ENCODE measurements around the gene JPT2. TPM values are rescaled to one million over a fixed set of nuclear protein-coding genes. Genes with fewer than 3 reads are reported as not detected.

The JPT2 gene, protein sequence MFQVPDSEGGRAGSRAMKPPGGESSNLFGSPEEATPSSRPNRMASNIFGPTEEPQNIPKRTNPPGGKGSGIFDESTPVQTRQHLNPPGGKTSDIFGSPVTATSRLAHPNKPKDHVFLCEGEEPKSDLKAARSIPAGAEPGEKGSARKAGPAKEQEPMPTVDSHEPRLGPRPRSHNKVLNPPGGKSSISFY
- total RNA-seq (37.3 TPM), polyA plus RNA-seq (30.7 TPM)

DNA sequence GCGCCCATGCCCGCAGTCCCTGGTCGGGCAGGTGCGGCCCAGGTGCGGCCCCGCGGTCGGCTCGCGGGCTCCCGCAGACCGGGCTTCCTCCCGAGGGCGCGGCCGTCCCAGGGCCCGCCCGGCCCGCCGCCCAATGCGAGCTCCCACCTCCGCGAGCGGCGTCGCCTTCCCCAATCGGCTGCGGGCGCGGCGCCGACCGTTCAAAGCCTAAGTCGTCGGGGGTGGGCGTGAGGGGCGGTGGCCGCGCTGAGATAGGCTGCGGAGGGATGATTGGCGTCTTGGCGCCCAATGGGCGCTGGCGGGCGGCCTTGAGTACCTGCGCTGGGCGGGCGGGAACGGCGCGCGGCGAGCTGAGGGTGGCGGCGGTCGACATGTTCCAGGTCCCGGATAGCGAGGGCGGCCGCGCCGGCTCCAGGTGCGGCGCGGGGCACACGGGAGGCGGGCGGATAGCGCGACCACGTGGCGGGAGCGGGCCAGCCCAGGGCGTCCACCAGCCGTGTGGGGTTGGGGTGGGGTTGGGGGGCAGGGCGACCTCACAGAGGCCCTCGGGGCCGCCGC is at the start of gene JPT2:
Gene JPT2, plus strand, starts transcription at position 338 of the 558 bp plus-strand sequence. Its CDS starts 34 bp downstream, at position 372.
- H3K4me1 ChIP-seq (ENCODE audit: insufficient read depth) = peaks cover 1% of the 10 kb centered on the region
- DNase-seq (ENCODE audit: extremely low spot score) = peak; percentile 84
- no peaks in the 10 kb centered on the region for H3K36me3 ChIP-seq (ENCODE audit: insufficient read depth)
- 1% methylated on average over 79 of the region's 79 CpGs for WGBS
- H3K27ac ChIP-seq (ENCODE audit: low read depth) = peak within 1 kb of the TSS; percentile 67
- peak within 1 kb of the TSS; percentile 79 for H3K4me3 ChIP-seq (ENCODE audit: low read depth, low read length)

DNA sequence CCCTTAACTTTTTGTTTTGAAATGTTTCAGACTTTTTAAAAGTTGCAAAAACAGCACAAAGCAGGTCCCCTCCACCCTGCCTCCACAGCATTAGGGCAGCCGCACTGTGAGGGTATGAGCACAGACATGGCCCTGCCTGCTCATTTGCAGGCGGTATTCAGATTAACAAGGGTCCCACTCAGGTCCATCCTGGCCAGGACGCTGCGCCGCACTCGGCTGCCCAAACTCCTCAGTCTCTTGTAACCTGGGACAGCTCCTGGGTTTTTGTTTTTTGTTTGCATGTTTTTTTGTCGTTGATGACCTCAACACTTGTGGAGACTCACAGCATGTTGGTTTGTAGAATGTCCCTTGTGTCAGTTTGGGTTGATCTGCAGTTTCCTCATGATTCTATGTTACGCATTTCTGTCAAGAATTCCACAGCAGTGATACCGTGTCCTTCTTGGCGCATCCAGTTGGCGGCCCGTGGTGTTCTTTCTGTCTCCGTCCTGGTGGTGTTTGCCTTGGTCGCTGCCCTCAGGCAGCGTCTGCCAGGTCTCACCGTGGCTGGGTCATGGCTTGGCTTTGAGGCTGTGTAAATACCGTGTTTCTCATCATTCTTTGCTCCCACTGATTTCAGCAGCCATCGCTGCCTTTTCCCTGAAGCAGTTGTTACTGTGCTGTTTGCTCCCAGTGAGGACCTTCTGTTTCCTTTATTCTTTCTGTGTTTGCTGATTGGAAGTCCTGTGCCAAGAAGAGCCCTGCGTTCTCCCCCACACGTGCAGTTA is 47.4 kb upstream of the JPT2 start:
- no peaks in the 10 kb centered on the region for H3K36me3 ChIP-seq (ENCODE audit: insufficient read depth)
- no peak overlapping the region for H3K27ac ChIP-seq (ENCODE audit: low read depth)
- no peak for DNase-seq (ENCODE audit: extremely low spot score)
- H3K4me1 ChIP-seq (ENCODE audit: insufficient read depth) = no peaks in the 10 kb centered on the region
- 91% methylated on average over 20 of the region's 20 CpGs for WGBS
- H3K4me3 ChIP-seq (ENCODE audit: low read depth, low read length) = no peak overlapping the region

DNA sequence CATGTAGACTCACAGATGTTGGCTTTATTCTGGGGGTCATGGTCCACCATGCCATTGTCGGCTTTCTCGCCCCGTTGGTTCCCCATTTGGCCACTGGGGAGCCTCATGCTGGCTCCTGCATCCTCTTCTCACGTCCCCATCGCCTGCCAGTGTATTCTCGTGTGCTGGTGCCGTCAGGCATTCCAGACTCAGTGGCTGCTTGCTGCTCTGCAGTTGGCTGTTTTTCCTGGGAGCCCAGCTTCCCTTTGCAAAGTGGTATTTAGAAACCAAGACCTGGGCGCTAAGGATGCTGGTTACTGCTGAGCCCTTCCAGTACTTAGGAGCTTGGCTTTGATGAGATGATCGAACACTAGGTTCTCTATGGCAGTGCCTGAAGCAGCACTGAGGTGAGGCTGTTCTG is 46.8 kb upstream of the JPT2 start:
- DNase-seq (ENCODE audit: extremely low spot score) = no peak
- Histone ChIP-seq H3K4me1 (ENCODE audit: insufficient read depth) (no peaks in the 10 kb centered on the region), H3K27ac (ENCODE audit: low read depth) (no peak overlapping the region), H3K36me3 (ENCODE audit: insufficient read depth) (no peaks in the 10 kb centered on the region), H3K4me3 (ENCODE audit: low read depth, low read length) (no peak overlapping the region)
- 87% methylated on average over 9 of the region's 9 CpGs for WGBS

DNA sequence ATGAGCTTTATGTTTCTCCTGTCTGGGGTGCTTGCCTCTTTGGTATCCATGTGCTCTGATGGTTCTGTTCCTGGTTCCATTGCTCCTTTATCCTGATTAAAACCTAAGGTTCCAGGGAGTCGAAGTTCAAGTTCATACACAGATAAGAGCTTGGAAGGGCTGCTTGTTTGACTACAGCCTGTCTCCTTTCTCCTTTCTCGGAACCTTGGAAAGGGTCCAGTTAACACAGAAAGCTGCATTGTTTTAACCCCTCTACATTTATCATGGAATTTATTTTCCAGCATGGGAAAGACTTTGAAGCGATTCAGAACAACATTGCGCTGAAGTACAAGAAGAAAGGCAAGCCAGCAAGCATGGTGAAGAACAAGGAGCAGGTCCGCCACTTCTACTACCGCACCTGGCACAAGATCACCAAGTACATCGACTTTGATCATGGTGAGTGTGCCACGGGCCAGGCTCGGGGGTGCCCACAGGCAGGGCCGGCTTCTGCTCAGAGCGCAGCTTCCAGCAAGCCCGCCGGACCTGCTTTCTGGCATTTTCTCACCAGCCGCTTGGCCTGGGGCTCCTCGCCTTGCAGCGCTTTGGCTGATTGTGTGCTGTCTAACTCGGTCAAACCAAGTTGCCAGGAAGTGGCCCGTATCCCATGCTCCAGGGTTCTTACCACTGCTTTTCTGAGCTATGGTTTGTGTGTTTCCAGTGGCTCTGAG is 46.0 kb upstream of the JPT2 start:
- H3K27ac ChIP-seq (ENCODE audit: low read depth) = no peak overlapping the region
- H3K4me1 ChIP-seq (ENCODE audit: insufficient read depth) = no peaks in the 10 kb centered on the region
- no peaks in the 10 kb centered on the region for H3K36me3 ChIP-seq (ENCODE audit: insufficient read depth)
- H3K4me3 ChIP-seq (ENCODE audit: low read depth, low read length) = no peak overlapping the region
- 87% methylated on average over 18 of the region's 18 CpGs for WGBS
- DNase-seq (ENCODE audit: extremely low spot score) = no peak

DNA sequence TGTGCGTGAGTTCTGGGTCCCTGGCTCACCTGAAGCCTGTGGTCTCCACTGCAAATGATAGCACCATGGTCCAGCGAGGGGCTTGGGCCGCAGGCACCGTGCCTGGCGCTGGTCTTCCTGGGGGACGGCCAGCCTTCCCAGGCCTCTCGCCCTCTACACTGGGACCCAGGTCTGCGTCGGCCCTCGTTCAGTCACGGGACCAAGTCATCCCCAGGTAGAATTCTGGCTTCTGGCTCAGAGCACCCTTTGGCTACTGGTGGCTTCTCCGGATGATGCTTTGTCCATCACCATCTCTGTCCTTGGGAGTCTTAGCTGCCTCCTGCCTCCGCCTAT is 45.5 kb upstream of the JPT2 start:
- no peaks in the 10 kb centered on the region for H3K36me3 ChIP-seq (ENCODE audit: insufficient read depth)
- 97% methylated on average over 13 of the region's 13 CpGs for WGBS
- no peak overlapping the region for H3K4me3 ChIP-seq (ENCODE audit: low read depth, low read length)
- H3K4me1 ChIP-seq (ENCODE audit: insufficient read depth) = no peaks in the 10 kb centered on the region
- H3K27ac ChIP-seq (ENCODE audit: low read depth) = no peak overlapping the region
- DNase-seq (ENCODE audit: extremely low spot score) = no peak

DNA sequence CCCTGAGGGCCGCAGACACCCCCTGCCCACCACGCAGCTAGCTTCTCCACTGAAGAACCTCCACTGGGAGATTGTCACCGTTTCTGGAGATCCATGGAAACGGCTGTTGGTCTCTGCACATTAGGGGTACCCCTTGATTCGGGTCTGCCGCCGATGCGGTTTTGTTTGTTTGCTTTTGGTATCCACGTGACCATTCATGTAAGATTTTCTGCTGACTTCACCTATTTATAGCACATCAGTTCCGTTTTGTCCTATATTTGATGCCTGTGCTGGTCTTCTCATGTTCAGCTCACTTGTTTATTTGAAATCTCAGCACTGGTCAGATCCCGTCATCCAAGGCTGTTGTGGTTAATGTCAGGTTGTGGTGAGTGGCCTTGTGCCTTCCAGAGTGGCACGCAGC is 44.8 kb upstream of the JPT2 start:
- H3K36me3 ChIP-seq (ENCODE audit: insufficient read depth) = no peaks in the 10 kb centered on the region
- no peak for DNase-seq (ENCODE audit: extremely low spot score)
- no peak overlapping the region for H3K4me3 ChIP-seq (ENCODE audit: low read depth, low read length)
- WGBS = 92% methylated on average over 12 of the region's 12 CpGs
- no peak overlapping the region for H3K27ac ChIP-seq (ENCODE audit: low read depth)
- H3K4me1 ChIP-seq (ENCODE audit: insufficient read depth) = no peaks in the 10 kb centered on the region

DNA sequence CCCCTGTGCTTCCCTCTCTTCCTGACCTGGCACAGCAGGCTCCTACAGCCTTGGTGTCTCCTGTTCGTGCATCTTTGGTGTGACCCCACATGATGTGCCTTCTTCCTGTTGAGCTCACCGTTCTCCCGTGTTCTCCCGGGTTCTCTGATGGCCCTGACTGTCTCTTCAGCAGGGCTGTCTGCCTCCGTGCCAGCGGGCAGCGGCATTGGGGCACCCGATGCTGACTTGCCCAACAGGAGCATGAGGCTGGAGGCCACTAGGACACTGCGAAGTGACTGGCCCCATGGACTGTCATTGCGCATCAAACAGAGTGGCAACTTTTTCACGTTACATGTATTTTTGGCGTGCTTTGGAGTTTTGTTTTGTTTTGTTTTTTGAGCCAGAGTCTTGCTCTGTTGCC is 43.5 kb upstream of the JPT2 start:
- no peak for DNase-seq (ENCODE audit: extremely low spot score)
- H3K4me1 ChIP-seq (ENCODE audit: insufficient read depth) = no peaks in the 10 kb centered on the region
- H3K27ac ChIP-seq (ENCODE audit: low read depth) = no peak overlapping the region
- H3K4me3 ChIP-seq (ENCODE audit: low read depth, low read length) = no peak overlapping the region
- H3K36me3 ChIP-seq (ENCODE audit: insufficient read depth) = no peaks in the 10 kb centered on the region
- 97% methylated on average over 12 of the region's 12 CpGs for WGBS

DNA sequence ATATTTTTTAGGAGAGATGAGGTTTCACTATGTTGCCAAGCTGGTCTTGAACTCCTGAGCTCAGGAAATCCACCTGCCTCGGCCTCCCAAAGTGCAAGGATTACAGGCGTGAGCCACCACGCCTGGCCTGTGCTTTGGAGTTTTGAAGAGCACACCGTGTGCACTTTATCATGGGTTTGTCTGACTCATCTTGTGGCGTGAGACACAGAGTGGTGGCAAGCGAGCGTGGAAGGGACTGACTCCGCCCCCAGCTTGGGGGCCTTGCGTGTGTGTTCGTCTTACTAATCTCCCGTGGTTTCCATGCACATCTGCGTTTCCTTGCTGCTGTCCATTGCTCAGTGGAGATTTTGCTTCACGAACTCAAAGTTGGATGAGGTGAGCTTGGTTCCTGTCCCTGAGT is 43.0 kb upstream of the JPT2 start:
- no peaks in the 10 kb centered on the region for H3K36me3 ChIP-seq (ENCODE audit: insufficient read depth)
- 93% methylated on average over 13 of the region's 13 CpGs for WGBS
- no peak for DNase-seq (ENCODE audit: extremely low spot score)
- H3K4me1 ChIP-seq (ENCODE audit: insufficient read depth) = no peaks in the 10 kb centered on the region
- H3K27ac ChIP-seq (ENCODE audit: low read depth) = no peak overlapping the region
- H3K4me3 ChIP-seq (ENCODE audit: low read depth, low read length) = no peak overlapping the region

DNA sequence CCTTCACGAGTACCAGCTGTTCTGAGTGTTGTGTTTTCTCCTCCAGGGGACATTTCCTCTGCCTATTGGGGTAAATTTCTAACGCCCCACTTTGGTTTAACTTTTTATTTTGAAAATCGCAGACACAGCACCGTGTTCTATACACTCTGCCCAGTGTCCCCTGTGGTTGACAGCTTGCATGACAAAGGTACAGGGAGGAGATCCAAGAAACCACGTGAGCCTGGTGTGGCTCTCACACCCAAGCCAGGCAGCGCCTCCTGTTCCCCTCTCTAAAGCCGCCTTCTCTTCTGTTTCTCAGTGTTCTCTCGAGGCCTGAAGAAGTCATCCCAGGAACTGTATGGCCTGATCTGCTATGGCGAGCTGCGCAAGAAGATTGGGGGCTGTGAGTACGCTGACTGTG is 40.6 kb upstream of the JPT2 start:
- Histone ChIP-seq H3K4me3 (ENCODE audit: low read depth, low read length) (no peak overlapping the region), H3K36me3 (ENCODE audit: insufficient read depth) (peaks cover 2% of the 10 kb centered on the region), H3K27ac (ENCODE audit: low read depth) (no peak overlapping the region), H3K4me1 (ENCODE audit: insufficient read depth) (no peaks in the 10 kb centered on the region)
- DNase-seq (ENCODE audit: extremely low spot score) = no peak
- WGBS = 93% methylated on average over 11 of the region's 11 CpGs

DNA sequence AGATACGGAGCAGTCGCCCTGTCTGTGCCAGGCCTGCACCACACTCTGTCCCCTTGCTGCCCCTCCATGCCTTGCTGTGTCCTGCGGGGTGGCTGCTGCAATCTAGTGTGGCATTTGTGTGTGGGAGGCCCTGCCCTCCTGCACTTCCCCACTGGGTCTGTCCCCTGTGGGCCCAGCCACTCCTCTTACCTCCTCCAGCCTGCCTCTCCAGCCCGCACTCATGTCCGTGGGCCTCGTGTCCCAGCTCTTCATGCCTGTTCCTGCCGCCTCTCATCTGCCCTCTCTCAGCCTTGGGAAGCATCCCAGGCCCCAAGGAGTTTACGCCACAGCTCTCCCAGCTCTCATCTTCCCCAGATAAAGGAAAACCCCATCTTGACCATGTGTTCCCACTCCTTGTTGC is 39.3 kb upstream of the JPT2 start:
- Histone ChIP-seq H3K27ac (ENCODE audit: low read depth) (no peak overlapping the region), H3K36me3 (ENCODE audit: insufficient read depth) (peaks cover 2% of the 10 kb centered on the region), H3K4me1 (ENCODE audit: insufficient read depth) (no peaks in the 10 kb centered on the region), H3K4me3 (ENCODE audit: low read depth, low read length) (no peak overlapping the region)
- WGBS = 94% methylated on average over 8 of the region's 8 CpGs
- DNase-seq (ENCODE audit: extremely low spot score) = no peak

DNA sequence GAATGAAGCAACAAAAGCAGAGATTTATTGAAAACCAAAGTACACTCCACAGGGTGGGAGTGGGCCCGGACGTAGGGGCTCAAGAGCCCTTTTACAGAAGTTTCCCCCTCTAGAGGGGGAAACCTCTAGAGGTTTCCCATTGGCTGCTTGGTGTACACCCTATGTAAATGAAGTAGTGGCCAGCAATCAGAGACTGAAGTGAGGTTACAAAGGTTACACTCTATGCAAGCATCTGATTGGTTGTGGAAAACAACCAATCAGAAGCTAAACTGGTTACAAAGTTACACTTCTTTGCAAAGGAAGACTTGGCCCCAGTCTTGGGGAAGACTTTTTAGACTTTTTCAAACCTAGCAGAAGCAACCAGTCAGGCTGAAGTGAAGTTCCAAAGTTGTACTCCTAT is 38.8 kb upstream of the JPT2 start:
- DNase-seq (ENCODE audit: extremely low spot score) = no peak
- H3K4me3 ChIP-seq (ENCODE audit: low read depth, low read length) = no peak overlapping the region
- H3K27ac ChIP-seq (ENCODE audit: low read depth) = no peak overlapping the region
- H3K36me3 ChIP-seq (ENCODE audit: insufficient read depth) = peaks cover 2% of the 10 kb centered on the region
- H3K4me1 ChIP-seq (ENCODE audit: insufficient read depth) = no peaks in the 10 kb centered on the region
- WGBS = 69% methylated on average over 2 of the region's 2 CpGs

DNA sequence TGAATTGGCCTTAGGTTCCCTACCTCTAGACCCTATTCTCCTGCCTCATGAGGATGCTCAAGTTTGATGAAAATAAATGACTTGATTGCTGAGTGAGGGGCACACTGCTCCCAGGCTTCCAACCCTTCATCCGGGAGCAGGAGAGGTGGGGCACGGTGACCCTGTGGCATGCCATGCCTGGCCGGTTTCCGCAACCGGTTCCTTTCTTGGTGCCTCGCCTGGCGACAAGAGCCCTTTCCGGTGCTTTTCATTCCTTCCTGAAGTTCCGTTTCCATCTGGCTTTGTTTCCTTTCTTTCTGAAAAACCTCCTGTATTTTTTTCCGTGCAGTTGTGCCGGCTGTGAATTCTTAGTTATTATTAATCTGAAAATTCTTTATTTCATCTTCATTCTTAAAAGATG is 38.2 kb upstream of the JPT2 start:
- Histone ChIP-seq H3K4me3 (ENCODE audit: low read depth, low read length) (no peak overlapping the region), H3K4me1 (ENCODE audit: insufficient read depth) (no peaks in the 10 kb centered on the region), H3K36me3 (ENCODE audit: insufficient read depth) (peaks cover 2% of the 10 kb centered on the region), H3K27ac (ENCODE audit: low read depth) (no peak overlapping the region)
- WGBS = 85% methylated on average over 11 of the region's 11 CpGs
- no peak for DNase-seq (ENCODE audit: extremely low spot score)

DNA sequence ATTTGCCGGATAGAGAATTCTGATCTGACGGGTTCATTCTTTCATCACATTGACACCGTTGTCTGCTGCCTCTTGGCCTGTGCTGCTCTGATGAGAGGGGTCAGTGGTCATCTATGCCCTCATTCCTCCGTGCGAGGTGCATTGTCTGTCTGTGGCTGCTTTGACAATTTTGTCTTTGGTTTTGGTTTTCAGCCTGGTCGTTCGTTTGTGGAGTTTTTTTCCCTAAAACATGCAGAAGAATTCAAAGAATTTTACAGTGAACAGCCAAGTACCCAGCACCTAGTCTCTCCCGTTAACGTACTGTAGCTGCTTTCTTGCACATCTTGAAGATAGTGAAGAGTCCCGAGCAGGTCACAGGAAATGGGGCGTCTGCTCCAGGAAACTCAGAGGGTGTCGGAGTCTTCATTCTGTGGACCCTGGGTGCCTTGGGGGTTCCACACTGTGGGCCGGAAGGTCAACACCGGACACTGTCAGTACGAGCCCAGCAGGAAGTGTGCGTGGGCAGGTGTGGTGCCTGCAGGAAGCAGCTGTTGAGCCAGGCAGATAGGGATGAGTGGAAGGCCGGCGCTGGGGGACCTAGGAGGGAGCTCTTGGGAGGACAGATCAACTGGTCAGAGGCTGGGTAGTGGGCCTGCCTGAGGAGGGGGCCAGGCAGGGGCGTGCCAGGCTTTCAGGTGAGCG is 37.7 kb upstream of the JPT2 start:
- Histone ChIP-seq H3K27ac (ENCODE audit: low read depth) (no peak overlapping the region), H3K36me3 (ENCODE audit: insufficient read depth) (peaks cover 2% of the 10 kb centered on the region), H3K4me3 (ENCODE audit: low read depth, low read length) (no peak overlapping the region), H3K4me1 (ENCODE audit: insufficient read depth) (no peaks in the 10 kb centered on the region)
- DNase-seq (ENCODE audit: extremely low spot score) = no peak
- 79% methylated on average over 20 of the region's 20 CpGs for WGBS

Measured in urinary bladder (tissue), 4 donors.